OCI-LY1 (cell line): Measurements from ENCODE around the gene DCC.

Source experiments
- H2AFZ ChIP-seq: fragments of 200-600 bp; sonication (generic), shearing (Covaris generic); 2 replicates; pipeline ENCODE4 v1.6.0; 2014; ENCODE audit warnings: antibody characterized with exemption, mild to moderate bottlenecking, low read length
- H3F3A ChIP-seq: fragments of 200-600 bp; sonication (generic), shearing (Covaris generic); 2 replicates; pipeline ENCODE4 v1.6.0; 2014; ENCODE audit warnings: mild to moderate bottlenecking, antibody characterized with exemption, low read length, moderate library complexity; ENCODE audit not compliant: insufficient read depth
- H3K27ac ChIP-seq: fragments of 200-600 bp; sonication (generic); 2 replicates; pipeline ENCODE4 v1.5.1; 2014; ENCODE audit warnings: low read length, mixed run types, mild to moderate bottlenecking, low read depth; ENCODE audit not compliant: poor library complexity, severe bottlenecking
- H3K27me3 ChIP-seq: fragments of 200-600 bp; sonication (generic); 2 replicates; pipeline ENCODE4 v1.6.0; 2014; ENCODE audit warnings: antibody characterized with exemption, mild to moderate bottlenecking, low read length, moderate library complexity; ENCODE audit not compliant: insufficient read depth
- H3K36me3 ChIP-seq: fragments of 200-600 bp; sonication (generic); 2 replicates; pipeline ENCODE4 v1.6.1; 2014; ENCODE audit warnings: mild to moderate bottlenecking, antibody characterized with exemption, low read length, moderate library complexity, mixed read lengths; ENCODE audit not compliant: insufficient read depth
- H3K4me1 ChIP-seq: fragments of 200-600 bp; sonication (generic); 2 replicates; pipeline ENCODE4 v1.5.1; 2014; ENCODE audit warnings: mild to moderate bottlenecking, low read length, moderate library complexity; ENCODE audit not compliant: insufficient read depth, severe bottlenecking
- H3K4me2 ChIP-seq: fragments of 200-600 bp; sonication (generic), shearing (Covaris generic); 2 replicates; pipeline ENCODE4 v1.6.1; 2014; ENCODE audit warnings: low read length
- H3K4me3 ChIP-seq: fragments of 200-600 bp; sonication (generic); 2 replicates; pipeline ENCODE4 v1.5.1; 2014; ENCODE audit warnings: low read length, low read depth, mild to moderate bottlenecking, mixed read lengths; ENCODE audit not compliant: poor library complexity, severe bottlenecking
- H3K79me2 ChIP-seq: fragments of 200-600 bp; shearing (Covaris generic); 2 replicates; pipeline ENCODE4 v1.6.1; 2016; ENCODE audit warnings: mixed run types, low read length, mixed read lengths; ENCODE audit not compliant: insufficient read depth
- H3K9ac ChIP-seq: fragments of 200-600 bp; sonication (generic), shearing (Covaris generic); 2 replicates; pipeline ENCODE4 v1.6.1; 2014; ENCODE audit warnings: mild to moderate bottlenecking, low read length, mixed read lengths
- H3K9me2 ChIP-seq: fragments of 200-600 bp; sonication (generic), shearing (Covaris generic); 2 replicates; pipeline ENCODE4 v1.6.1; 2014; ENCODE audit warnings: low read depth, mild to moderate bottlenecking, low read length, mixed read lengths
- H3K9me3 ChIP-seq: fragments of 200-600 bp; shearing (Covaris generic); 2 replicates; pipeline ENCODE4 v1.6.1; 2014; ENCODE audit warnings: low read length, mixed read lengths
- H4K20me1 ChIP-seq: fragments of 200-600 bp; sonication (generic), shearing (Covaris generic); 2 replicates; pipeline ENCODE4 v1.6.0; 2016; ENCODE audit warnings: mild to moderate bottlenecking, low read length; ENCODE audit not compliant: insufficient read depth
- CTCF ChIP-seq: fragments of 200-600 bp; sonication (generic), shearing (Covaris generic); IDR thresholded peaks from 2 replicates; pipeline ENCODE4 v1.5.1; 2017; ENCODE audit warnings: mild to moderate bottlenecking, antibody characterized with exemption, low read length, moderate library complexity, mixed read lengths
- EZH2 ChIP-seq: fragments of 200-600 bp; sonication (generic), shearing (Covaris generic); IDR thresholded peaks from 2 replicates; pipeline ENCODE4 v1.8.0; 2017; ENCODE audit warnings: borderline replicate concordance, mixed run types, mild to moderate bottlenecking, antibody characterized with exemption, low read length, moderate library complexity, mixed read lengths

DCC gene

DNA sequence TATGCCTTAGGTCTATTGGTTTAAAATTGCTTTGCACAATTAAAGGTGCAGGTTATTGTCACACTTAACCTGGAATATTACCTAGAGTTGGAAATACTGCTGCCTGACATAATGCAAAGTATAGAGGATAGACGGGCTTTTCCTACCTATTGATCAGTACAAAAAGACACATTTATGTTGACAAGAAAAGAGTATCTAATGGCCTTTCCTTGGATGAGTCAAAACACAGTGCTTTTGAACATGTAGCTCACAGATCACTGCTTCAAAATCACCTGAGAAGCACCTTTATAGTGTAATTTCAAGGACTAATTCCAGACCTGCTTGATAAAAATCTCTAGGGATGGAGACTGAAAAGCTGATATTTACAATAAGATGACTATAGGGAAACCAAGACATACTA, 262.8 kb downstream of the DCC start:
- Histone ChIP-seq H3K4me2 (no peak overlapping the region), H3K9ac (no peak overlapping the region), H2AFZ (no peak overlapping the region), H3K4me3 (no peak overlapping the region), H3K4me1 (no peaks in the 10 kb centered on the region), H3K27ac (no peak overlapping the region), H3K9me2 (no peaks in the 10 kb centered on the region), H3F3A (no peaks in the 10 kb centered on the region), H3K79me2 (no peaks in the 10 kb centered on the region), H3K27me3 (no peaks in the 10 kb centered on the region), H4K20me1 (no peaks in the 10 kb centered on the region), H3K9me3 (no peaks in the 10 kb centered on the region), H3K36me3 (no peaks in the 10 kb centered on the region)
- TF ChIP-seq CTCF (no peak), EZH2 (no peak)

DNA sequence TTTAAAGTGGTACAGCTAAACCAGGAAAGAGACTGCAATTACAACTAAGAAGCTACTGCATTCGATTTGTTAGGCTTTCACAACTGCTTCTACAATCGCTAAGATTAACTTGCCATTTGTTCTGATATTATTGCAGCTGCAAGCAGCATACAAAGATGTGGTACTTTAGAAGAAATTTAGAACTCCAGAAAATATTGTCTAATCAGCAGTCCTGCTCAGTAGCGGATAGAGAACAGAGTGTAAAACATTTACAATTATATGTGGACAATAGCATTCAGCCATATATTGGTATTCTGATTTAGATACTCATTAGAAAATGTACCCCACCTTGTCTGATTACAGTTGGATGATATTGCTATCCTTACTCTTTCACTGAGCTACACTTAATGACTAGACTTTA, 265.3 kb downstream of the DCC start:
- Histone ChIP-seq H3F3A (no peaks in the 10 kb centered on the region), H2AFZ (no peak overlapping the region), H3K36me3 (no peaks in the 10 kb centered on the region), H3K27me3 (no peaks in the 10 kb centered on the region), H3K4me1 (no peaks in the 10 kb centered on the region), H3K9me2 (no peaks in the 10 kb centered on the region), H3K4me3 (no peak overlapping the region), H4K20me1 (no peaks in the 10 kb centered on the region), H3K9ac (no peak overlapping the region), H3K27ac (no peak overlapping the region), H3K9me3 (no peaks in the 10 kb centered on the region), H3K4me2 (no peak overlapping the region), H3K79me2 (no peaks in the 10 kb centered on the region)
- TF ChIP-seq EZH2 (no peak), CTCF (no peak)

- H3F3A ChIP-seq: 0 out of 2 replicates have a peak, but pooled peaks cover 4% of the 10 kb centered on the region
- H3K9me3 ChIP-seq: no peaks in the 10 kb centered on the region
- H3K4me3 ChIP-seq: no peak overlapping the region
- no peaks in the 10 kb centered on the region for H3K36me3 ChIP-seq
- H3K4me1 ChIP-seq: no peaks in the 10 kb centered on the region
- H4K20me1 ChIP-seq: no peaks in the 10 kb centered on the region
- no peaks in the 10 kb centered on the region for H3K27me3 ChIP-seq
- no peaks in the 10 kb centered on the region for H3K79me2 ChIP-seq
- no peak overlapping the region for H3K4me2 ChIP-seq
- H3K9me2 ChIP-seq: no peaks in the 10 kb centered on the region
- TF ChIP-seq CTCF (no peak), EZH2 (no peak)
- H2AFZ ChIP-seq: no peak overlapping the region
- no peak overlapping the region for H3K9ac ChIP-seq
- H3K27ac ChIP-seq: no peak overlapping the region
Observed at GRCh38 chr18:52607985-52608384, 268.0 kb downstream of the DCC start.
